ENCODE measurements around the gene JAKMIP2.
"Not testable (repeated sequence)": the region's sequence is repeated elsewhere in the genome, so short reads cannot be mapped to it uniquely, and the experiment has no call there.

The JAKMIP2 gene

DNA sequence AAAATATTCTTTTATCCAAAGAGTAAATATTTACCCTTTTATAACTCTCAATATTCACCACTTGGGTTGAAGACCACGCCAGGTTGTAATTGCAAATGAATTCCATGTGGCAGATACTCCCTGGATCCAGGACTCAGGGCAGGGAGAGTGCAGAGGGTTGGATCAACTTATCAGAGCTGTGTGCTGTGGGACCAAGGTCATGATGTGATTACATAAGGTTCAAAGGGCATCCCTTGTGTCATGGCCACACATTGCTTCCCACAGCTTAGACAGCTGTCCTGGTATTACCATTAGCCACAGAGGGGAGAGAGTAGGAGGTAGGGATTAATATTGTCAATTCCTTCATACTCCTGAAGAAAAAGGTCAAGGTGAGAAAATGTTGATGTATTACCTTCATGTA, 133.9 kb downstream of the JAKMIP2 start:
- DNase-seq (ENCODE audit: low spot score) = no peak

DNA sequence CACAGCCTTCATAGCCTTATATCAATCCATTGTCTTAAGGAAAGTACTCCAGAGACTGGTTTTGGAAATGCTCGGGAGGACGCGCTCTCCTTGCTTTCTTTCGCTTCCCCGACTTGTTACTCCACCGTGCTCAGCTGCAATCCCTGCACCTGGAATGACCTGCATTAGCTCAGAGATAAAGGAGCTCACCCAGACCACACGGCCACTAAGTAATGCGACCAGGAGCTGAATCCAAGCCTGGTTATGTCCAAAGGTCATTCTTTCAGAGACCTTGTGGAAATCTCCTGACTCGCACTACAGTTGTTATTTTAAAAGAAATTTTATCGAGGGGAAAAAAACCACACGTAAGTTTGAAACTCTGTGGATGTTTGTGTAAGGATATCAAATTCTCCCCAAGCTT, 137.3 kb downstream of the JAKMIP2 start:
- no peak for DNase-seq (ENCODE audit: low spot score)

DNA sequence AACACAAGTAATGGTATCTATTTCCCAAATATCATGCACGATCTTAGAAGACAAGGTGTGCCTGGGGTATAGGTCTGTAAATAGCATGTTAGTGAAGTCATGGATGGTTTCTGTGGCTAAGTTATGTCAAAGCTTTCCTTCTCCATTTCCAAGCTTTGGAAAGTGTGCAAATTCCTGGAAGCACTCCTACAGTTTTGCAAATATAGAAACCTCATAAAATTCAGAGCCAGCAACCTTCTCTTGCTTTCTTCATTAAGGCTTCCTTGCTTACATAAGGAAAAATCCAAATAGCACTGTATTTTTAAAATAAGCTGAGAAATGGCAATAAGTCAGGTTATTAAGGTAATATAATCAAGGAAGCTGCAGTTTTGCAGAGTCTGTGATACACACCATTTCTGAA, 138.1 kb downstream of the JAKMIP2 start:
- DNase-seq (ENCODE audit: low spot score) = no peak

DNA sequence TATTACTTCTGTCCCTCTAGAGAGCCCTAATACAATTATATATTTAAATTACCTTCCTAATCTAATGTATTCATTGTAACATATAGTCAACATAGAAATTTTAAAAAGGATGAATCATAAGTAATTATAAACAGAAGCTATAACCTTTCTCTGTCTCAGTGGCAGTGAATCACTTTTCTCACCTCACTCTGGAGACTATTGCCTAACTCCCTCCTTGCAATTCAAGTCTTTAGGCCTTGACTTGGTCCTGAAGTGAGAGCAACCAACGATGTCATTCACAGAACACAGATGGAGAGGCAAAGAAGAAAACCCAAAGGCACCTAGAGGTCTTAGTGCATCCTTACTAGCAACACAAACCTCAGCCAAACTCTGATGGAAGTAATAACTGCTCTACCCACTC, 139.4 kb downstream of the JAKMIP2 start:
- no peak for DNase-seq (ENCODE audit: low spot score)

DNA sequence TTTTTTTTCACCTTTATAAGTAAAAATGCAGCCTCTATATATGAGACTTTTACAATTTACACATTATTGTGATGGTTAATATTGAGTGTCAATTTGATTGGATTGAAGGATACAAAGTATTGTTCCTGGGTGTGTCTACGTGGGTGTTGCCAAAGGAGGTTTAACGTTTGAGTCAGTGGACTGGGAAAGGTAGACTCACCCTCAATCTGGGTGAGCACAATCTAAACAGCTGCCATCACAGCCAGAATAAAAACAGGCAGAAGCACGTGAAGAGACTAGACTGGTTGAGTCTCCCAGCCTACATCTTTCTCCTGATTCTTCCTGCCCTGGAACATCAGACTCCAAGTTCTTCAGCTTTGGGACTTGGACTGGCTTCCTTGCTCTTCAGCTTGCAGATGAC, 139.9 kb downstream of the JAKMIP2 start:
- DNase-seq (ENCODE audit: low spot score) = no peak

DNA sequence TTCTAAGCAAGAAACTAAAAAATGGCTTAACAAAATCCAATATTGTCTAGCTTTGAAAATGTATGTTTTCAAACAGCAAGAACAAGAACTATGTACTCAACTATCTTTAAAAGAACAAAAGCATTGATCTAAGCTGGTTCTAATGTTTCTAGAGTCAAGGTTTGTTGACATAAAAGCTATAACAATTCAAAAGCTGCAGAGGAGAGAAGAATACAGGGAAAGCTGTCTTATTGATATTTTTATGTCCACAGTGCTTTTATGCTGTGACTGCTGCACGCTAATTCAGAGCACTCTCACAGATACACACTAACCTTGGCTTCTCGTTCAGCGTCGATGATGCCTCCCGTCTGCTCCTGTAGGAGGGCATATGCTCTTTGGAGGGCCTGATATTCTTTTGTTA, 143.2 kb downstream of the JAKMIP2 start:
- DNase-seq (ENCODE audit: low spot score) = no peak

DNA sequence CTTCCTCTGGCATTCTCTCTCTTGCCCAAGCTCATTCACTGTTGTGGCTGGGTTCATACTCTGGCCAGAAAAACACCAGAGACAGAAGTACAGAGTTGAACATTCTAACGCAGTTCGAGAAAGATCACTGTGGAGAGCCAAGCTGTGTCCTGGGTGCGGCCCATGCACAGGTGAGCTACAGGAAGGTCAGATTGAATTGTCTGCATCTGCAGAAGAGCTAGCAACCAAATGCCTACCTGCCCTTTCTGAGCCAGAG, 145.9 kb downstream of the JAKMIP2 start:
- no peak for DNase-seq (ENCODE audit: low spot score)

DNA sequence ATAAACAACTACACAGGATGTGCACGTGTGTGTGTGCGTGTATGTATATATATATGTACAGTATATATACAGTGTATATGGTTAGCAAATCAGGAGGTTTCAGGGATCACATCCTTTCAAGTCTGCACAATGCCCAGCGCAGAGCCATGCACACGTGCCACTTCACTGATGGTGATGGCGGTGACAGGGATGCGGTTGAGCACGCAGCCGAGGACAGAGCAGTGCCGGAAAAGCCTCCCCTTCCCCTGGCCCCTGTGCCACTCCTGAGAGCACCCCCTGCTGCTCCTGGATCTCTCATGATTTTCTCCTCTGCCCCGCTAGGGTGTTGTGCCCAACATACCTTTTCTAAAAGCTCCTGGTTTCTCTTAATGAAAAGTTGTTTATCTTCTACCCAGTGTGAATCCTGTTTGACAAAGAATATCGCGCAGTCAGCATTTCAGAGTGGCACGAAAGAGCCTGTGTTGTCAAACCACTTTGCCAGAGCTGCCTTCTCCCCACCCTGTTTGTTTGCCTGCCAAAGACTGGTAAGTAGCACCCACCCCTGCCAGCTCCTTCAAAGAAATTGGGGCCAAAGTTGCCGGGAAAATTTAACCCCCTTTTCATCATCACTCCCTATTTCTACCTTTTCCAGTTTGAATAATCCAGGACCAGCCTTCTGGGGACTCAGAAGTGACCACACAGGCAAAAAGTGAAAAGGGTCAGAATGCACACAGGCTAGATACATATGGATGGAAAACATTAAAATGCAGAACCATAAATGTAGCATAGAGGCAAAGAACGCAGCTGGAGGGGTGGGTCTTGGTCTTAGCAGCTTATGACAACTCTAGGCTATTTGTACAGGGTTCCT, 146.4 kb downstream of the JAKMIP2 start:
- no peak for DNase-seq (ENCODE audit: low spot score)

DNA sequence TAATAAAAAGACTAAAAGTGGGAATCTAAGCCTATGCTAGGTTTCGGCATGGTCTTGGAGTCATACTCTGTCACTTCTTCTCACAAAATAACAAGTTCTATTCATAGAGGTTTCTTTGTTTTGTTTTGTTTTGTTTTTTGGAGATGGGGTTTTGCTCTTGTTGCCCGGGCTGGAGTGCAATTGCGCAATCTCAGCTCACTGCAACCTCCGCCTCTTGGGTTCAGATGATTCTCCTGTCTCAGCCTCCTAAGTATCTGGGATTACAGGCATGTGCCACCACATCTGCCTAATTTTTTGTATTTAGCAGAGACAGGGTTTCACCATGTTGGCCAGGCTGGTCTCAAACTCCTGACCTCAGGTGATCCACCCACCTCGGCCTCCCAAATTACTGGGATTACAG, 147.1 kb downstream of the JAKMIP2 start:
- DNase-seq (ENCODE audit: low spot score) = not testable (repeated sequence)

DNA sequence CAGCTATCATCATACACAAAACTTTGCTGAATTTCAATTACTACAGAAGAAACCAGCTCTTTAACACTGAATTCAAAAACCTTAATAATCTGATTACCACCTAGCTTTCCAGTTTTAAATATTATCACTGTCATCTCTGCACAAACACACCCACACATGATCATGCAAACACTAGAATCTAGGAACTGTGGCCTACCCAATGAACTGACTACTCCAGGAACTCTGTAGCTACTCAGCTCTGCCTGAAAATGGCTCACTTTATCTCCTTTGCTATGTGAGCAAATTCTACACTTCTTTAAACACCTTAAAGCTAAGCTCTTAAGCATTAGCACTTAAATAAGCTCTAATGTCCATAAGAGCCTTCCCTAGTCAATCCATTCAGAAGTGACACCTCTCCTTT, 149.4 kb downstream of the JAKMIP2 start:
- DNase-seq (ENCODE audit: low spot score) = no peak

DNA sequence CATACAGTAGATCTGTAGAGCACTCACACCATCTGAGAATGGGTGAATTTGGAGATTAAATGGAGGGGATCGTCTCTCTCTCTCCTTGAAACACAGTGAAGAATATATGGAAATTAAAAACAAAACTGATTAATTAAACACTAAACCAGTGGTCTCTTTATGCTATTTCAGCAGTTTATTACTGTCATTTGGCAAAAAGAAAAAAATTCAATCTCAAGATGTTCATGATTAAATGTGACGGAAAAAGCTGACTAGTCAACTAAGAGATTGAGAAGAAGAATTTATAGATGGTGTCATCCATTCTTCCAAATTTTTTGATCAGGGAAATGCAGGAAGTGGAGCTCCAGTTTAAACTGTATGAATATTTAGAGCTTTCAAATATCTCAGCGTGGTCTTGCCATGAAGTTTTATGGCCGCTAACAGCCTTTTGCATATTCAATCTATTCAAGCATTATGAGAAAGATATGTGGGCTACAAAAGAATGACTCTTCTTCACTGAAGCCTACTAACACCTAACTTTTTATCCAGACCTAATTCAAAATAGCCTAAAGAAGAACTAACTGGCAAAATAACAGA, 151.0 kb downstream of the JAKMIP2 start:
- no peak for DNase-seq (ENCODE audit: low spot score)

DNA sequence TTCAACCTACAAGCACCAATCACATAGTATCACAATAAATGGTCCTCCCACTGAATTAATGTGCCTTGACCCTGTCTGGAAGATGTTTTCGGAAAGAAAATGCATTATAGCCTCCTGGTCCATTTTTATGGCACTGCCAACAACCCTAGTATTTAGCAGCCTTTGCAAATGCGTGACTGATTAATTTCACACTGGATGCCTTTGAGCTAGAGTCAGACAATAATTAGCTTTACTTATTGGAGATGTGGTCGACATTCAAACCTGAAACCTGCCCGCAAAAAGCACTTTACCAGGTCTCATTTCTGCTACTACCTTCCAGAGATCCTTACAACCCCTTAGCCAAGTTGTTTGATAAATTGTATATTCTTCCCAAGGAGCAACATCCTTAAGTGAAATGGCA, 153.3 kb downstream of the JAKMIP2 start:
- DNase-seq (ENCODE audit: low spot score) = peak; percentile 14

DNA sequence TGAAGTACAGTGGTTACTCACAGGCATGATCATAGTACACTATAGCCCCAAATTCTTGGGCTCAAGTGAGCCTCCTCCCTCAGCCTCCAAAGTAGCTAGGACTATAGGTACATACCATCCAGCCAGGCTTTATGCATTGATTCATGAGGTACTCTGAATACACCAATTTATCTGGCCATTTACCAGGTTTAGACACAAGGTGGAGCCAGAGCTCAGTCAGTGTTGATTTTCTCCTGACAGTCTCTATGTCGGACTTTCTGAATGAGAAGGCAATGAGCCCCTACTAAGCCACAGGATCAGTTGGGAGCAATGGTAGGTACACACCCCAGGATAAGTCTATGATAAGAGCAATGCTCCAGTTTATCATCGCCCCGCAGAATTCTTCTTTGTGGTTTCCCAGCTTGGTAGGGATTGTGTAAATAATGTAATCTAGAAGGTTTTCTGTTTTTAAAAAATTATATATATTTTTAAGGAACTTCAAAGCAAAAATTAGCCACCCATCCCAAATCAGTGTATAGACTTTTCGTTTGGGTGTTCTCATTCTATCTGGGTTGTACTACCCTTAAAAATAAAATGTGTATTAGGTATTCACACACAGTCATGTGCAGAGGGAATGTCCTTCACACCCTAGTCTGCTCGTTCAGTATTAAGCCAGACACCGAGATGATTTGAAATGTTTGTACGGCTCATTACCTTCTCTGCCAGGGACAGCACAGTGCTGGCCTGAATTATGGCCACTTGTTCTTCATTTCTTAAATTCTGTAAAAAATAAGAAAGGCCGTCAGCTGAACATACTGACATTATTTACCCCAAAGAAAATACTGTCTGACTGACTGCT, 154.3 kb downstream of the JAKMIP2 start:
- DNase-seq (ENCODE audit: low spot score) = peak; percentile 72

DNA sequence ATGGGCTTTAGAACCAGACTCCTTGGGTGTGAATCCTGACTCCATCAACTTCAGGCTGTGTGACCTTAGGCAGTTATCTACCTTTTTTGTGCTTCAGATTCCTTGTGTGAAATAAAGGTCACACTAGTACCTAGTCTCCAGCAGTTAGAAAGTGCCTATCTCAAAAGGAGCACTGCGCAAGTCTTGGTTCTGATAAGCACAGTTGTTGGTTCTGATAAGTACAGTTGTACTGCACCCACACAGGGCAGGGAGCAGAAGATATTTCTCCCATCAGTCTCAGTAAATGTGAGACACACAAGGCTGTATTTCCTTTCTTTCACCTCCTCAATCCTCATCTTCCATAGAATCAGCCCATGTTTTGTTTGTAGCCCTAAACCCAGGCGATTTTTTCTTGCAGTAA, 156.1 kb downstream of the JAKMIP2 start:
- DNase-seq (ENCODE audit: low spot score) = no peak

DNA sequence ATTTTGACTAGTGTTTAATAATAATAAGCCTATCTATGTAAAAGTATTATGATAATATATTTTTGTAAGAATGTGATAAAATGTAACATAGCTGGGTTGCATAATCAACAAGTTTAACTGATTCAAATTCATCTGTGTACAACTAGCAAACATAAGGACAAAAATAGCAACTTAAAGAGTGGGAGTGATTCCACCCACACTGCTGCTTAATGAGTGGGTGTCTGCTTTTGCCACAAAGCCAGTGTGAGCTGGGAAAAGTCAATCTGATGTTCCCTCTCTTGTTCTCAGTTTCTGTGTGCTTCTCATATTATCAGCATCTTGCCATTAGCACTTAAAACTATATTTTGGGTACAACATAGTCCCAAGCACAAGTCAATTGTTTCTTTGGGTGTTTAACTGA, 161.5 kb downstream of the JAKMIP2 start:
- no peak for DNase-seq (ENCODE audit: low spot score)

DNA sequence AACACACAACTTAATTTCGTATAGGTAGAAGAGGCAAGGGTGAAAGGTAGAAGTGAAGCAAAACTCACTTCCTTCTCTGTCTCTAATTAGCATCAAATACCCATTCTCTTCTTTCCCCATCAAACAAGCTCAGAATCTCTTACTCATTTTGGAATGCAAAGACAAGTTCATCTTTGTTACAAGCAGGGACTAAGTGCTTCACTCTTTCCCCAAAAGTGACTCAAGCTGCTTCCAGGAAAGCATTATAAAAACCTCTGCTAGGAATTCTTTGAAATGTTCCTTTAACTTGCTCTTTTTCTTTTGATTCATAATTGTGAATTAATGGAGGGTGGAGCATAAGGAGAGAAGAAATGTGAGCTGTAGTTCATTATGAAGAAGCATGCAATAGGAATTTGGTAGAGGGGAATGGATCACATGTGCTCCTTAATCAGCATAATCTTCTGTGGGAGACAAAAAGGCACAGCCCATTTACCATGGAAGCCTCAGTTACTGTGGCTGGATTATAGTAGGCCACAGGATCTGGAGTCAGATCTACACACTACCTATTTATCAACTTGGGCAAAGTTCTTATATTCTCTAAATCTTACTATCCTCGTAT, 163.1 kb downstream of the JAKMIP2 start:
- no peak for DNase-seq (ENCODE audit: low spot score)

DNA sequence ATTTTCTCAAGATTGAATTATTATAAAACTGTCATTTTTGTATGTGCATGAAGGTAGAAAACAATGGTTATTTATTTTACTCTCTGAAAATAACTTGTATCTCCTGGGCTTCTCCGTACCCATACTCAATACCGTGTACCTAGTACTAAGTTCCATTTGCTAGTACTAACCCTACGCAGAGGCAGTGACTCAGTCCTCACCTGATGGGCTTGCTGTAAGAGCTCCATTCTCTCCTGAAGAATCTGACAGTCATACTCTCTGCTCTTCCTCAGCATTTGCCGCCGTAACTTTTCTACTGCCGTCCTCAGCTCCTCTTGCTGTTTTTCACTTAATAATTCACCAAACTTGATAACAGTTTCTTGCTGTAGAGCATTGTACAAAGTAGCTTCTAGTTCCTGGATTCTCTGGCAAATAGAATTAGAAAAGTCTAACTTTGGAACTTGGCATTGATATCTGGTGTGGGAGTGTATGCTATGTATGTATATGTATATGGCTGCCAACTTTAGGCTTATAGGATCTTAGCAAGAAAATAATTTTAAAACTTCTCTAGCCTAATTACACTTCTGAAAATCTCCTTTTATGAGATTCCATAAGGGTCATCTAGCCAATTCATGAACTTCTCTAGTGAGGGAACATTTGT, 164.7 kb downstream of the JAKMIP2 start:
- DNase-seq (ENCODE audit: low spot score) = no peak

DNA sequence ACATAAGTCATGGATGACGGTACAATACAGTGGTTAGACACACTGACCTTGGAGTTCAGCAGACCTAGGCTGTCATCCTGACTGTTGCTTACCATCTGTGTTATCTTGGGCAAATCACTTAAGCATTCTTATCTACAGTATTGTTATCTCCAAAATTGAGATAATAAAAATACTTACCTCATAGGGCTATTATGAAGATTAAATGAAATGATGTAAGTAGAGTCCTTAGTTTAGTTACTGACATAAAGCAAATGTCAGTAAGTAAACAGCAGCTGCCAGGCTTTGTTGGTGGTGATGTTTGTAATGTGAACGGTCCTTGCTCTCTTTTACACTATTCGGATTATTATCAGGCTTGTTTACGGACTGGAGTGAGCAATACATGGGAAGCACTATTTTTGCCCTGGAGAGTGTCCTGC, 165.3 kb downstream of the JAKMIP2 start:
- DNase-seq (ENCODE audit: low spot score) = no peak

DNA sequence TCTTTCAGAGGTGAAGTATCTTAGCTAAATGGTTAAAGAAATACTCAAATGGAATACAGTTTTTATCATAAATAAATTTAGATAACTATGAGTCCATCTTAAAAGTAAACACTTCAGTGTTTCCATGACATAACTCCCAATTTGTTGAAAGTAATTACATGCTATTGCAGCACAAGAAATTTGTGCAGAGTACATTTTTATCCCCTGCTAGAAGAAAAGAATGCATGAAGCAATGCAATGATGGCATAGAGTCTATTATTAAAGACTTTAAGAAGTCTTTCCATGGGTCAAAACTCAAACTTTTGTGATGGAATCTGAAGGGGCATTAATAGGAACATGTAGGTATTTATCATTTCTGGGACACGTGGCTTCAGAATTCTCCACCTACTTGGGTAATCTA, 166.1 kb downstream of the JAKMIP2 start:
- no peak for DNase-seq (ENCODE audit: low spot score)

DNA sequence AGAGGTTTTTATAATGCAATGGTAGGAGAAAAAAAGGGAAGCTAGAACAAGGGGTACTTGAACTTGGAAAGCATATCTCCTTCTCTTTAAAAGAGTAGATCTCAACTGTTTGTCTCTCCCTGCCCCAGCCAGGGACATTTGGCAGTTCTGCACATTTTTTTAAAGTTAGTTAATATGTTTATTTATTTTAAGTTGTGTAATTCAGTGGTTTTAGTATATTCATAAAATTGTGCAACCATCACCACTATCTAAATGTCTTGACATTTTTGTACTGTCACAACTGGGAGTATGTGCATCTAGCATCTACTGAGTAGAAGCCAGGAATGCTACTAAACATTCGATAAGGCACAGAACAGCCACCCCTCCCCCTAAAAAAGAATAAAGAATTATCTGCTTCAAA, 169.2 kb downstream of the JAKMIP2 start:
- DNase-seq (ENCODE audit: low spot score) = no peak

DNA sequence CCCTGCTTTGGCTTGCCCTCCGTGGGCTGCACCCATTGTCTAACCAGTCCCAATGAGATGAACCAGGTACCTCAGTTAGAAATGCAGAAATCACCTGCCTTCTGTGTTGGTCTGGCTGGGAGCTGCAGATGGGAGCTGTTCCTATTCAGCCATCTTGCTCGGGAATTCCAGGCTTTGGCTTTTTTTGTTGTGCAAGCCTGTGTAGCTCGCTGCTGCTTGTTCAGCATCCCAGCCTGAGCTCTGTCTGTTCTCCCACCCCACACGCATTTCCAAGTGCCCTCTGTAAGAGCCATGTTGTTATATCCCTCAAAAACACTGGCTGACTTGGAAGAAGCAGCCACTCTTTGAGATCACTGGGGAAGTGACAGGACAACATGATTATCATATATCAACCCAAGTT, 171.0 kb downstream of the JAKMIP2 start:
- no peak for DNase-seq (ENCODE audit: low spot score)

DNA sequence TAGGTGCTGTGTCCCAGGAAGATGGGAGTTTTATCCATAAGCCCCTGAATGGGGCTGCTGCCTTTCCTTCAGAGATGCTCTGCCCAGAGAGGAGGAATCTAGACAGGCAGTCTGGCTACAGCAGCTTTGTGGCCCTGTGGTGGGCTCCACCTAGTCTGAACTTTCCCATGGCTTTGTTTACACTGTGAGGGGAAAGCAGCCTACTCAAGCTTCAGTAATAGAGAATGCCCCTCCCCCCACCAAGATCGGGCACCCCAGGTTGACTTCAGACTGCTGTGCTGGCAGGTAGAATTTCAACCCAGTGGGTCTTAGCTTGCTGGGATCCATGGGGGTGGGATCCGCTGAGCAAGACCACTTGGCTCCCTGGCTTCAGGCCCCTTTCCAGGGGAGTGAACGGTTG, 171.7 kb downstream of the JAKMIP2 start:
- DNase-seq (ENCODE audit: low spot score) = no peak

Measured in kidney tubule cell (primary cell).